ENCODE data around the gene ZC3HAV1L.

The ZC3HAV1L gene

DNA sequence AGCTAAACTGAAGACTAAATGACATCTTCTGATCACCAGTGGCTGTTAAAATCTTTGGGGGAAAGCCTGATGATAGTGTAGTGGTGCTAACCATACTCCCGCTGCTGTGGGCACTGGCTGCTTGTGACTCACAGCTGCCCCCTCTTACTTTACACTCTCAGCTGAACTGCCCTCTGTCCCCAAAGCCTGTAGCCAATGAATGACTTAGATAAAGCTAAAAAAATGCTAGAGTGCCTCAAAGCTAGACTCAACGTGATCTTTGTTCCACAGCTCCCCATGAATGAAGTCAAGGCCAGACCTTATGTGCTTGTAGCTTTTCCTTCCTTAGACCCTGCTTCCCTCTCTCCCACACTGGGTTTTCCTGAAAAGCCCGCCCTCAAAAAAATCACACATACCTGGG lies 6.5 kb downstream of the ZC3HAV1L start:
- TF ChIP-seq FOXM1 (IDR thresholded peaks at IDR 0.05; ENCODE audit: borderline replicate concordance, low read depth) (no peak), TAF1 (IDR thresholded peaks at IDR 0.05; ENCODE audit: low read depth) (no peak), CREB1 (IDR thresholded peaks at IDR 0.05; ENCODE audit: low read depth) (no peak), EGR1 (IDR thresholded peaks at IDR 0.05) (no peak), NFIC (IDR thresholded peaks at IDR 0.05) (no peak), EP300 (IDR thresholded peaks at IDR 0.05; ENCODE audit: borderline replicate concordance) (no peak), TEAD4 (IDR thresholded peaks at IDR 0.05) (no peak), TCF12 (IDR thresholded peaks at IDR 0.05; ENCODE audit: low read depth) (no peak), ZBTB7A (IDR thresholded peaks at IDR 0.05; ENCODE audit: low read depth) (no peak), CEBPB (IDR thresholded peaks at IDR 0.05) (no peak), YY1 (IDR thresholded peaks at IDR 0.05; ENCODE audit: low read depth) (no peak), RAD21 (IDR thresholded peaks at IDR 0.05; ENCODE audit: low read depth) (no peak)
- TF ChIP-seq, protein P1, sequence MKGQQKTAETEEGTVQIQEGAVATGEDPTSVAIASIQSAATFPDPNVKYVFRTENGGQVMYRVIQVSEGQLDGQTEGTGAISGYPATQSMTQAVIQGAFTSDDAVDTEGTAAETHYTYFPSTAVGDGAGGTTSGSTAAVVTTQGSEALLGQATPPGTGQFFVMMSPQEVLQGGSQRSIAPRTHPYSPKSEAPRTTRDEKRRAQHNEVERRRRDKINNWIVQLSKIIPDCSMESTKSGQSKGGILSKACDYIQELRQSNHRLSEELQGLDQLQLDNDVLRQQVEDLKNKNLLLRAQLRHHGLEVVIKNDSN (IDR thresholded peaks at IDR 0.05): no peak
- TF ChIP-seq, protein P2, sequence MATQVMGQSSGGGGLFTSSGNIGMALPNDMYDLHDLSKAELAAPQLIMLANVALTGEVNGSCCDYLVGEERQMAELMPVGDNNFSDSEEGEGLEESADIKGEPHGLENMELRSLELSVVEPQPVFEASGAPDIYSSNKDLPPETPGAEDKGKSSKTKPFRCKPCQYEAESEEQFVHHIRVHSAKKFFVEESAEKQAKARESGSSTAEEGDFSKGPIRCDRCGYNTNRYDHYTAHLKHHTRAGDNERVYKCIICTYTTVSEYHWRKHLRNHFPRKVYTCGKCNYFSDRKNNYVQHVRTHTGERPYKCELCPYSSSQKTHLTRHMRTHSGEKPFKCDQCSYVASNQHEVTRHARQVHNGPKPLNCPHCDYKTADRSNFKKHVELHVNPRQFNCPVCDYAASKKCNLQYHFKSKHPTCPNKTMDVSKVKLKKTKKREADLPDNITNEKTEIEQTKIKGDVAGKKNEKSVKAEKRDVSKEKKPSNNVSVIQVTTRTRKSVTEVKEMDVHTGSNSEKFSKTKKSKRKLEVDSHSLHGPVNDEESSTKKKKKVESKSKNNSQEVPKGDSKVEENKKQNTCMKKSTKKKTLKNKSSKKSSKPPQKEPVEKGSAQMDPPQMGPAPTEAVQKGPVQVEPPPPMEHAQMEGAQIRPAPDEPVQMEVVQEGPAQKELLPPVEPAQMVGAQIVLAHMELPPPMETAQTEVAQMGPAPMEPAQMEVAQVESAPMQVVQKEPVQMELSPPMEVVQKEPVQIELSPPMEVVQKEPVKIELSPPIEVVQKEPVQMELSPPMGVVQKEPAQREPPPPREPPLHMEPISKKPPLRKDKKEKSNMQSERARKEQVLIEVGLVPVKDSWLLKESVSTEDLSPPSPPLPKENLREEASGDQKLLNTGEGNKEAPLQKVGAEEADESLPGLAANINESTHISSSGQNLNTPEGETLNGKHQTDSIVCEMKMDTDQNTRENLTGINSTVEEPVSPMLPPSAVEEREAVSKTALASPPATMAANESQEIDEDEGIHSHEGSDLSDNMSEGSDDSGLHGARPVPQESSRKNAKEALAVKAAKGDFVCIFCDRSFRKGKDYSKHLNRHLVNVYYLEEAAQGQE (IDR thresholded peaks at IDR 0.05; ENCODE audit: low read depth): no peak
- TF ChIP-seq, protein P3, sequence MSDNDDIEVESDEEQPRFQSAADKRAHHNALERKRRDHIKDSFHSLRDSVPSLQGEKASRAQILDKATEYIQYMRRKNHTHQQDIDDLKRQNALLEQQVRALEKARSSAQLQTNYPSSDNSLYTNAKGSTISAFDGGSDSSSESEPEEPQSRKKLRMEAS (IDR thresholded peaks at IDR 0.05): no peak

DNA sequence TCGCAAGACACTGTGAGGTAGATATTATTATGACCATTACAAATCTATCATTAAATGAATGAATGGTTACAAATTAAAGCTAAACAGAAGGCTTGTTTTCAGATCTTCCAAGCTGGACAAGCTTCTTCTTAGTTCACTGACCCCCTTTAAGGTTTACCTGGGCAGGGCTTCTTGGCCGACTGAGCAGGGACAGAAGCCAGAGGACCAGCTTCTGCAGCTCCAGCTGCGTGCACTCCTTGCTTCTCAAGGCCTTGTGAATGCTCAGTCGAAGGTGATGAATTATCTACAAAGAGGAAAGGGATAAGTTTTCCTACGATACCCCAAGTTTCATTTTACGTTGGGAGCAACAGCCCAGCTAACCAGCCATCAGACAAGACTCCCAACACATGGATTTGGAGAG lies 9.3 kb downstream of the ZC3HAV1L start:
- TF ChIP-seq CREB1 (IDR thresholded peaks at IDR 0.05; ENCODE audit: low read depth) (no peak), EP300 (IDR thresholded peaks at IDR 0.05; ENCODE audit: borderline replicate concordance) (no peak), NFIC (IDR thresholded peaks at IDR 0.05) (no peak), TEAD4 (IDR thresholded peaks at IDR 0.05) (no peak), RAD21 (IDR thresholded peaks at IDR 0.05; ENCODE audit: low read depth) (no peak)
- TF ChIP-seq, protein P1 (IDR thresholded peaks at IDR 0.05): no peak
- TF ChIP-seq, protein P2 (IDR thresholded peaks at IDR 0.05; ENCODE audit: low read depth): no peak

DNA sequence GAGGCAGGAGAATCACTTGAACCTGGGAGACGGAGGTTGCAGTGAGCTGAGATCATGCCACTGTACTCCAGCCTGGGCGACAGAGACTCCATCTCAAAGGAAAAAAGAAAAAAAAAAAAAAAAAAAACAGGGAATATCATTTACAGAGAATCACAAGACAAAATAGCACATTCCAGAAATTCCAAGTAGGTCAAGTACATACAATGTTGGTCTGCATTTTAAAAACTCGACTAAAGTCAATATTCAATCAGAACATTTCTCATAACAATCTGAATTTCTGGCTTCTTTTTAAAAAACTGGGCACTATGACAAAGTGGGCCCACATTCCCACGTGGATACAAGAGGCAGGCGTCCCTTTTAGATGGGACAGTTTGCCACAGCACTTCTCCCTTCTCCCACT lies 12.8 kb downstream of the ZC3HAV1L start:
- no peak for TF ChIP-seq CEBPB (IDR thresholded peaks at IDR 0.05)
- TF ChIP-seq TEAD4 (IDR thresholded peaks at IDR 0.05): no peak
- TF ChIP-seq ZBTB7A (IDR thresholded peaks at IDR 0.05; ENCODE audit: low read depth): no peak
- TF ChIP-seq FOXM1 (IDR thresholded peaks at IDR 0.05; ENCODE audit: borderline replicate concordance, low read depth): no peak
- TF ChIP-seq, protein P2 (IDR thresholded peaks at IDR 0.05; ENCODE audit: low read depth): no peak
- TF ChIP-seq EGR1 (IDR thresholded peaks at IDR 0.05): no peak
- no peak for TF ChIP-seq TCF12 (IDR thresholded peaks at IDR 0.05; ENCODE audit: low read depth)
- no peak for TF ChIP-seq RAD21 (IDR thresholded peaks at IDR 0.05; ENCODE audit: low read depth)
- no peak for TF ChIP-seq CREB1 (IDR thresholded peaks at IDR 0.05; ENCODE audit: low read depth)
- TF ChIP-seq, protein P1 (IDR thresholded peaks at IDR 0.05): no peak
- TF ChIP-seq TAF1 (IDR thresholded peaks at IDR 0.05; ENCODE audit: low read depth): no peak
- no peak for TF ChIP-seq NFIC (IDR thresholded peaks at IDR 0.05)
- TF ChIP-seq YY1 (IDR thresholded peaks at IDR 0.05; ENCODE audit: low read depth): no peak
- TF ChIP-seq EP300 (IDR thresholded peaks at IDR 0.05; ENCODE audit: borderline replicate concordance): no peak
- TF ChIP-seq, protein P3 (IDR thresholded peaks at IDR 0.05): no peak

DNA sequence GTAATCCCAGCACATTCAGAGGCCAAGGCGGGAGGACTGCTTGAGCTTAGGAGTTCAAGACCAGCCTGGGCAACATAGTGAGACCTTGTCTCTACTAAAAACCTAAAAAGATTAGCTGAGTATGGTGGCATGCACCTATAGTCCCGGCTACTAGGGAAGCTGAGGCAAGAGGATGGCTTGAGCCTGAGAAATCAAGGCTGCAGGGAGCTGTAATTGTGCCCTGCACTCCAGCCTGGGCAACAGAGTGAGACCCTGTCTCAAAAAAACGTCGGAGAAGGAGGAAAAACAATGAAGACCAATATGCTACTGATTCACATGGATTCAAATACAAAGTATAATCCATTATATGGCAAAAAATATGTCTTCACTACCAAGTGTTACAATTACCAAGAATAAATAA lies 13.6 kb downstream of the ZC3HAV1L start:
- no peak for TF ChIP-seq ZBTB7A (IDR thresholded peaks at IDR 0.05; ENCODE audit: low read depth)
- TF ChIP-seq, protein P1 (IDR thresholded peaks at IDR 0.05): no peak
- no peak for TF ChIP-seq CEBPB (IDR thresholded peaks at IDR 0.05)
- TF ChIP-seq, protein P2 (IDR thresholded peaks at IDR 0.05; ENCODE audit: low read depth): no peak
- TF ChIP-seq TAF1 (IDR thresholded peaks at IDR 0.05; ENCODE audit: low read depth): no peak
- no peak for TF ChIP-seq FOXM1 (IDR thresholded peaks at IDR 0.05; ENCODE audit: borderline replicate concordance, low read depth)
- TF ChIP-seq, protein P3 (IDR thresholded peaks at IDR 0.05): no peak
- no peak for TF ChIP-seq TEAD4 (IDR thresholded peaks at IDR 0.05)
- TF ChIP-seq CREB1 (IDR thresholded peaks at IDR 0.05; ENCODE audit: low read depth): no peak
- no peak for TF ChIP-seq EGR1 (IDR thresholded peaks at IDR 0.05)
- no peak for TF ChIP-seq YY1 (IDR thresholded peaks at IDR 0.05; ENCODE audit: low read depth)
- TF ChIP-seq TCF12 (IDR thresholded peaks at IDR 0.05; ENCODE audit: low read depth): no peak
- no peak for TF ChIP-seq NFIC (IDR thresholded peaks at IDR 0.05)
- TF ChIP-seq RAD21 (IDR thresholded peaks at IDR 0.05; ENCODE audit: low read depth): no peak
- TF ChIP-seq EP300 (IDR thresholded peaks at IDR 0.05; ENCODE audit: borderline replicate concordance): no peak

All from Ishikawa (cell line).